ENCODE results near the gene FBXO10. TPM values are rescaled to one million over a fixed set of nuclear protein-coding genes. Genes with fewer than 3 reads are reported as not detected.

FBXO10 gene
- total and polyA plus RNA-seq, 11 donors, result 2.4 to 9.8 (median 6.7) TPM

DNA sequence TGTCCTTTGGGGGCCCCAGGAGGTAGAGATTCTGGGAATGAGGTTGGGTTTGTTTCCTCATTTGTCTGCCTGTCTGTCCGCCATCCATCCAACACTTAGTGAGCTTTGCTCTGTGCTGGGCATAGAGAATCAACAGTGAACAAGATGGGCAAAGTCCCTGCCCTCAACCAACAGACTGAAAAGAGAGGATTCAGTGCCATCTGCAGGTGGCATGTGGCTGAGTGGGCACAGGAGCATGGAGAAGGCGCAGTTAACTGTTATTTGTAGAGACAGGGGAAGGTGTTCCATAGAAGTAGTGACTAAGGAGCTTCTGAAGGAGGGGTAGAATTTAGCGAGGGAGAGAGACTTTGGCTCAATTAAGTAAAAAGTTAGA is 67.4 kb downstream of the FBXO10 start:
- intact Hi-C loops (cut with DNase I), result loop anchor here in 1 of 10 donors (2.0 kb wide), 1 partner anchor 92 kb away; no protein-coding TSS in a partner anchor
- Histone ChIP-seq H3K27me3 (no peaks in the 10 kb centered on the region), H3K27ac (no peak overlapping the region), H3K9me3 (no peaks in the 10 kb centered on the region), H3K36me3 (peaks cover 0 to 63% (median 26%) of the 10 kb centered on the region in 9 donors), H3K4me3 (no peak overlapping the region), H3K4me1 (no peaks in the 10 kb centered on the region)
- DNase-seq, result peak in 1 of 5 donors; percentile 11
- ATAC-seq, result no peak
- 92 to 97% (median 96%) methylated on average over 3 of the region's 3 CpGs for WGBS, 4 donors
- no peak for TF ChIP-seq POLR2A (IDR thresholded peaks at IDR 0.05)
- TF ChIP-seq CTCF (IDR thresholded peaks at IDR 0.05), result peak in 1 of 12 donors; percentile 23

DNA sequence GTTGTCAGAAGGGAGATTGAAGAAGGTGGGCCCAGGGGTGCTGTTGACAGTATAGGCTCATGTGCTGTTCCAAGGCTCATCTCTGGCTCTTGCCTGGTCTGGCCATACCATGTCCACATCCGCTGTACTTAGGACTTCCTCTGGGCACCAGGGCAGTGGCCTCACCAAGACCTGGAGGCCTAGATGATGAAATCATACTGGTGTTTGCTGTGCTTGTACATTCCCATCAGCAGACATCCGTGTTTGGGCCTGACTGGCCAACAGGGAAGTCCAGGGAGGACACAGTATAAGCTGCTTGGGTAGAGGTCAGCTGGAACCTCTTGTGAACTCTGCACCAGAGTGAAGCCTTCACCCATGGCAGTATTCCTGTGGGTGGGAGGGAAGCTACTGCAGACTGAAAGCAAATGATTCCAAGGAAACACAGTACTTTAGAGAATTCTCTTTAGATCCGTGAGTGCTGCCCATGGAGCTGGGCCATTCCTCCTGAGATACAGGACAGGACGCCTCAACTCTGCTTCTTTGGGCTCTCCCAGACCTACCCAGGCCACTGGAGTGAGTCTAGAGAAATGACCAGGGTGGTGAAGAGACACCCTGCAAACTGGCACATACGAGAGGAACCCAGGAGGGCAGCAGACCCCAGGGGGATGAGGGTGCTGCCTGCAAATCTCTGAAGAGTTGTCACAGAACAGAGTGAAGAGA is 67.9 kb downstream of the FBXO10 start:
- H3K9me3 ChIP-seq, result no peaks in the 10 kb centered on the region
- no peaks in the 10 kb centered on the region for H3K4me1 ChIP-seq
- ATAC-seq (no peak), DNase-seq (peak in 1 of 5 donors; percentile 2)
- H3K27me3 ChIP-seq, result no peaks in the 10 kb centered on the region
- TF ChIP-seq POLR2A (IDR thresholded peaks at IDR 0.05), result no peak
- TF ChIP-seq CTCF (IDR thresholded peaks at IDR 0.05), result no peak
- H3K36me3 ChIP-seq, result peaks cover 0 to 67% (median 32%) of the 10 kb centered on the region in 9 donors
- intact Hi-C loops (cut with DNase I), result loop anchor here in 1 of 10 donors (2.0 kb wide), 1 partner anchor 91 kb away; no protein-coding TSS in a partner anchor
- WGBS, 4 donors, result 86 to 94% (median 90%) methylated on average over 5 of the region's 5 CpGs
- no peak overlapping the region for H3K4me3 ChIP-seq
- no peak overlapping the region for H3K27ac ChIP-seq

DNA sequence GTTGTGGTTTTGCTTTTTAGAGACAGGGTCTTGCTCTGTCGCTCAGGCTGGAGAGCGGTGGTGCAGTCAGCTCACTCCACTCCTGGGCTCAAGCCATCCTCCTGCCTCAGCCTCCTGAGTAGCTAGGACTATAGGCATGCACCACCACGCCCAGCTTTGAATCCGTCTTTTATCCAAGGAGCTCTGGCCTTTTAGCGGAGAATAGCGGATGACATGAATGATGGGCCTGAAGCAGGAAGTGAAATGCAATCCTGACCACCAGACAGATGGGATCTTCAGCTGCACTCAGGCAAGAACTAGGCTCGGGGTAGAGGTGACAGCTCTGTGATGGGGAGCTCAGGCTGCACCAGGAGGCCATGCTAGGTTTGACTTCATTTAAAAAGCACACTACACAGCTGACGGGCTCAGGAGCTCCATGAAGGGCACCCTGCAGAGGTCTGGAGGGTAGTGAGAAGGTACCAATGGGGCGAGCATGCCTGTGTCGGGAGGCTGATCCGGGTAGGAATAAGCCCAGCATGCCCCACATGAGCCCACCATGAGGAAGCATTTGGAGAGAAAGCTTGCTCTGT is 68.5 kb downstream of the FBXO10 start:
- intact Hi-C loops (cut with DNase I), result loop anchor here in 1 of 10 donors (2.0 kb wide), 1 partner anchor 91 kb away; no protein-coding TSS in a partner anchor
- no peak for DNase-seq
- TF ChIP-seq POLR2A (IDR thresholded peaks at IDR 0.05) (no peak), CTCF (IDR thresholded peaks at IDR 0.05) (no peak)
- Histone ChIP-seq H3K27me3 (no peaks in the 10 kb centered on the region), H3K4me1 (no peaks in the 10 kb centered on the region), H3K36me3 (peaks cover 0 to 67% (median 38%) of the 10 kb centered on the region in 9 donors), H3K4me3 (no peak overlapping the region), H3K27ac (no peak overlapping the region), H3K9me3 (no peaks in the 10 kb centered on the region)
- ATAC-seq, result no peak
- WGBS, 4 donors, result 90 to 96% (median 95%) methylated on average over 11 of the region's 11 CpGs

- Histone ChIP-seq H3K27me3 (no peaks in the 10 kb centered on the region), H3K27ac (peak overlapping the region in 1 of 12 donors; percentile 18), H3K36me3 (peaks cover 0 to 78% (median 53%) of the 10 kb centered on the region in 9 donors), H3K9me3 (no peaks in the 10 kb centered on the region), H3K4me1 (no peaks in the 10 kb centered on the region), H3K4me3 (no peak overlapping the region)
- intact Hi-C loops (cut with DNase I), result no loop called here
- TF ChIP-seq POLR2A (IDR thresholded peaks at IDR 0.05) (no peak), CTCF (IDR thresholded peaks at IDR 0.05) (no peak)
- 90 to 97% (median 94%) methylated on average over 5 of the region's 5 CpGs for WGBS, 4 donors
- DNase-seq (no peak), ATAC-seq (no peak)
Measured at GRCh38 chr9:37504605-37505004, 71.6 kb downstream of the FBXO10 start.

All from heart left ventricle (tissue), 16 donors.